CD4-positive, alpha-beta memory T cell (primary cell): ENCODE measurements around the gene REXO2. TPM values are rescaled to one million over a fixed set of nuclear protein-coding genes. Genes with fewer than 3 reads are reported as not detected.

Experiments
- CTCF ChIA-PET: fragments of 350-600 bp; sonication (Branson Sonifier 250); formaldehyde crosslinking; loops from one replicate; lab custom pipeline; 2021; ENCODE audit warnings: inconsistent platforms; ENCODE audit not compliant: partially characterized antibody; lab: Charles Lee
- POLR2A ChIA-PET: fragments of 350-600 bp; sonication (Branson Sonifier 250); formaldehyde crosslinking; loops from one replicate; lab custom pipeline; 2021; ENCODE audit not compliant: partially characterized antibody; lab: Charles Lee
- DNase-seq, 5 donors: peaks; one replicate each; pipeline versions ENCODE4 v3.0.0 to v3.0.0-alpha.2; 2020 to 2022; ENCODE audit warnings: mixed read lengths in 1 of 5
- H3K27ac ChIP-seq: one replicate; pipeline ENCODE4 v1.7.0; 2013; ENCODE audit warnings: low read depth, low read length
- H3K27me3 ChIP-seq: 2 replicates; pipeline ENCODE4 v1.7.0; 2013; ENCODE audit warnings: mild to moderate bottlenecking, low read length, moderate library complexity; ENCODE audit not compliant: insufficient read depth
- H3K36me3 ChIP-seq: 2 replicates; pipeline ENCODE4 v1.7.0; 2013; ENCODE audit warnings: mild to moderate bottlenecking, low read length, moderate library complexity; ENCODE audit not compliant: insufficient read depth
- H3K4me1 ChIP-seq: 2 replicates; pipeline ENCODE4 v1.7.0; 2013; ENCODE audit warnings: mild to moderate bottlenecking, low read length, moderate library complexity; ENCODE audit not compliant: insufficient read depth
- H3K4me3 ChIP-seq, 2 donors: one replicate each; pipeline ENCODE4 v1.7.0; 2013; ENCODE audit warnings: low read length in 2 of 2, mild to moderate bottlenecking in 1 of 2
- H3K9me3 ChIP-seq, 2 donors: one replicate each; pipeline ENCODE4 v1.7.0; 2013; ENCODE audit warnings: low read length in 2 of 2, control low read depth in 1 of 2; ENCODE audit not compliant: control insufficient read depth in 1 of 2
- H3K27ac Mint-ChIP-seq, 7 donors: one replicate each; pipeline ENCODE4 v1.8.0; 2020 to 2021; ENCODE audit warnings: mixed read lengths in 7 of 7, mild to moderate bottlenecking in 6 of 7, inconsistent platforms in 3 of 7, moderate library complexity in 3 of 7
- H3K27me3 Mint-ChIP-seq, 2 donors: one replicate each; pipeline ENCODE4 v1.8.0; 2020 to 2021; ENCODE audit warnings: mixed read lengths in 2 of 2
- H3K36me3 Mint-ChIP-seq, 2 donors: one replicate each; pipeline ENCODE4 v1.8.0; 2020 to 2021; ENCODE audit warnings: mixed read lengths in 2 of 2, inconsistent platforms in 1 of 2, mild to moderate bottlenecking in 1 of 2
- H3K4me1 Mint-ChIP-seq, 4 donors: one replicate each; pipeline ENCODE4 v1.8.0; 2020 to 2021; ENCODE audit warnings: mixed read lengths in 4 of 4, mild to moderate bottlenecking in 1 of 4
- H3K4me3 Mint-ChIP-seq, 8 donors: one replicate each; pipeline ENCODE4 v1.8.0; 2020 to 2021; ENCODE audit warnings: mixed read lengths in 8 of 8, mild to moderate bottlenecking in 7 of 8, moderate library complexity in 6 of 8, inconsistent platforms in 3 of 8
- H3K9me3 Mint-ChIP-seq, 8 donors: one replicate each; pipeline ENCODE4 v1.8.0; 2020 to 2021; ENCODE audit warnings: mixed read lengths in 8 of 8, mild to moderate bottlenecking in 5 of 8, inconsistent platforms in 3 of 8, moderate library complexity in 1 of 8
- intact Hi-C: fragments of 100-400 bp; cut with micrococcal nuclease; formaldehyde crosslinking; loops from one replicate; pipeline ENCODE4 v1.15.1; 2023
- polyA plus RNA-seq, 2 donors: library from polyadenylated mRNA; unstranded; fragments of 300-500 nt; fragmentation: Illumina TruSeq; gene quantifications; one replicate each; pipeline ENCODE4 v1.2.3, GENCODE V29; 2021
- total RNA-seq, 2 experiments: library from RNA; stranded (reverse); gene quantifications; one replicate each; pipeline ENCODE4 v1.2.3, GENCODE V29; 2021

Gene REXO2
- total and polyA plus RNA-seq, 4 experiments from 2014 or later = 60.0 to 101 (median 67.6) TPM

GRCh38 chr11:114479331-114479730 lies 40.1 kb downstream of the REXO2 start:
- Mint-ChIP-seq H3K4me1 (peaks cover 0 to 2% (median 0%) of the 10 kb centered on the region in 4 donors), H3K27me3 (peaks cover 0 to 4% of the 10 kb centered on the region in 2 donors), H3K4me3 (no peak overlapping the region), H3K27ac (no peak overlapping the region), H3K36me3 (no peaks in the 10 kb centered on the region), H3K9me3 (peaks cover 0 to 2% (median 0%) of the 10 kb centered on the region in 8 donors)
- Histone ChIP-seq H3K27ac (no peak overlapping the region), H3K27me3 (no peaks in the 10 kb centered on the region), H3K36me3 (no peaks in the 10 kb centered on the region), H3K4me1 (no peaks in the 10 kb centered on the region), H3K4me3 (no peak overlapping the region), H3K9me3 (no peaks in the 10 kb centered on the region)
- no peak for DNase-seq
- ChIA-PET CTCF (no interaction called here), POLR2A (no interaction called here)
- intact Hi-C loops = no loop called here

- Mint-ChIP-seq H3K4me3 (no peak overlapping the region), H3K27me3 (no peaks in the 10 kb centered on the region), H3K4me1 (peaks cover 0 to 2% (median 0%) of the 10 kb centered on the region in 4 donors), H3K9me3 (no peaks in the 10 kb centered on the region), H3K36me3 (peaks cover 0 to 3% of the 10 kb centered on the region in 2 donors), H3K27ac (no peak overlapping the region)
- Histone ChIP-seq H3K9me3 (no peaks in the 10 kb centered on the region), H3K27me3 (no peaks in the 10 kb centered on the region), H3K4me1 (no peaks in the 10 kb centered on the region), H3K4me3 (no peak overlapping the region), H3K27ac (no peak overlapping the region), H3K36me3 (no peaks in the 10 kb centered on the region)
- ChIA-PET CTCF (no interaction called here), POLR2A (no interaction called here)
- DNase-seq = no peak
- intact Hi-C loops = no loop called here
Measured at GRCh38 chr11:114482114-114482513, 42.8 kb downstream of the REXO2 start.

GRCh38 chr11:114483929-114484328 lies 44.7 kb downstream of the REXO2 start:
- no peak overlapping the region for H3K27ac ChIP-seq
- H3K4me1 ChIP-seq = no peaks in the 10 kb centered on the region
- ChIA-PET CTCF (no interaction called here), POLR2A (no interaction called here)
- H3K4me3 ChIP-seq = no peak overlapping the region
- intact Hi-C loops = no loop called here
- Mint-ChIP-seq H3K4me3 (no peak overlapping the region), H3K9me3 (peaks cover 0 to 3% (median under 1%) of the 10 kb centered on the region in 8 donors), H3K27ac (no peak overlapping the region), H3K27me3 (no peaks in the 10 kb centered on the region), H3K36me3 (peaks cover 0 to 10% of the 10 kb centered on the region in 2 donors), H3K4me1 (peaks cover 0 to 2% (median 0%) of the 10 kb centered on the region in 4 donors)
- DNase-seq = no peak
- no peaks in the 10 kb centered on the region for H3K9me3 ChIP-seq
- no peaks in the 10 kb centered on the region for H3K27me3 ChIP-seq
- H3K36me3 ChIP-seq = no peaks in the 10 kb centered on the region

- Histone ChIP-seq H3K4me3 (no peak overlapping the region), H3K27me3 (no peaks in the 10 kb centered on the region), H3K36me3 (no peaks in the 10 kb centered on the region), H3K9me3 (no peaks in the 10 kb centered on the region), H3K27ac (no peak overlapping the region), H3K4me1 (no peaks in the 10 kb centered on the region)
- H3K27ac Mint-ChIP-seq = no peak overlapping the region
- ChIA-PET POLR2A (no interaction called here), CTCF (no interaction called here)
- peaks cover 0 to 8% (median 5%) of the 10 kb centered on the region in 8 donors for H3K9me3 Mint-ChIP-seq
- no peak for DNase-seq
- intact Hi-C loops = no loop called here
- H3K27me3 Mint-ChIP-seq = peaks cover 2 to 7% of the 10 kb centered on the region in 2 donors
- peaks cover 0 to 6% of the 10 kb centered on the region in 2 donors for H3K36me3 Mint-ChIP-seq
- H3K4me3 Mint-ChIP-seq = no peak overlapping the region
- H3K4me1 Mint-ChIP-seq = no peaks in the 10 kb centered on the region
Measured at GRCh38 chr11:114496915-114497314, 57.6 kb downstream of the REXO2 start.

- H3K9me3 ChIP-seq = no peaks in the 10 kb centered on the region
- no peak for DNase-seq
- Mint-ChIP-seq H3K9me3 (peaks cover 0 to 5% (median 0%) of the 10 kb centered on the region in 8 donors), H3K27me3 (peaks cover 7 to 11% of the 10 kb centered on the region in 2 donors), H3K4me1 (no peaks in the 10 kb centered on the region), H3K36me3 (peaks cover 0 to 12% of the 10 kb centered on the region in 2 donors), H3K4me3 (no peak overlapping the region), H3K27ac (no peak overlapping the region)
- no peaks in the 10 kb centered on the region for H3K27me3 ChIP-seq
- ChIA-PET POLR2A (no interaction called here), CTCF (no interaction called here)
- H3K4me3 ChIP-seq = no peak overlapping the region
- no peaks in the 10 kb centered on the region for H3K36me3 ChIP-seq
- H3K27ac ChIP-seq = no peak overlapping the region
- no peaks in the 10 kb centered on the region for H3K4me1 ChIP-seq
- intact Hi-C loops = no loop called here
Measured at GRCh38 chr11:114499756-114500155, 60.5 kb downstream of the REXO2 start.

Other genes with a start within 250 kb of the REXO2 start
- not detected for gene NNMT, start 143.1 kb upstream of the REXO2 start, total RNA-seq
- not detected for gene NNMT, start 143.1 kb upstream of the REXO2 start, polyA plus RNA-seq
- gene C11orf71, start 39.0 kb upstream of the REXO2 start, total RNA-seq = 10 to 100 TPM; 15.1 to 15.6 TPM
- 10 to 100 TPM; 12.8 to 13.9 TPM for gene C11orf71, start 39.0 kb upstream of the REXO2 start, polyA plus RNA-seq
- 10 to 100 TPM; 35.8 to 43.0 TPM for gene RBM7, start 38.8 kb upstream of the REXO2 start, total RNA-seq
- gene RBM7, start 38.8 kb upstream of the REXO2 start, polyA plus RNA-seq = 10 to 100 TPM; 23.1 to 39.8 TPM
- not detected for gene NXPE1, start 120.4 kb downstream of the REXO2 start, total RNA-seq
- not detected for gene NXPE1, start 120.4 kb downstream of the REXO2 start, polyA plus RNA-seq
- gene NXPE4, start 156.3 kb downstream of the REXO2 start, total RNA-seq = not detected
- not detected for gene NXPE4, start 156.3 kb downstream of the REXO2 start, polyA plus RNA-seq
- gene NXPE2, start 239.1 kb downstream of the REXO2 start, total RNA-seq = not detected
- not detected for gene NXPE2, start 239.1 kb downstream of the REXO2 start, polyA plus RNA-seq